HTERT RPE-1 (cell line): ENCODE data around the gene MT1X.

Experiments
- in situ Hi-C: fragments of 300-500 bp; cut with MboI; formaldehyde crosslinking; loops from 4 replicates; pipeline ENCODE4 v1.14.3; 2020; ENCODE audit warnings: low sequenced_read_pairs

MT1X gene

GRCh38 chr16:56681939-56682702 is at the start of gene MT1X:
Gene MT1X (plus strand): TSS chr16:56682470. CDS start chr16:56682541, 71 bp downstream.
- in situ Hi-C loops = no loop called here

GRCh38 chr16:56632848-56633365 is 49.4 kb upstream of the MT1X start:
- in situ Hi-C loops = no loop called here

DNA sequence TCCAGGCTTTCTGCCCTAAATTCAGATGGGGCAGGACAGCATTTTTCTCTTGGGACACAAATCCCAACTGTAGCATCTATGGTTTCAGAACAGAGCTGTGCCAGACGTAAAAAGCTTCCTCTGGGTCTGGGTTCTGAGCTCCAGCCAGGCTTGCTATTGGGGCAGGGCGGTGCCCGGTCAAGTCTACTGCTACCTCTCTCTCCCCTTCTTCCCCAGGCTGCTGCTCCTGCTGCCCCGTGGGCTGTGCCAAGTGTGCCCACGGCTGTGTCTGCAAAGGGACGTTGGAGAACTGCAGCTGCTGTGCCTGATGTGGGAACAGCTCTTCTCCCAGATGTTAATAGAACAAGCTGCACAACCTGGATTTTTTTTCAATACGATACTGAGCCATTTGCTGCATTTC is 48.7 kb upstream of the MT1X start:
- in situ Hi-C loops = no loop called here

GRCh38 chr16:56634715-56635440 is 47.4 kb upstream of the MT1X start:
- in situ Hi-C loops = no loop called here

GRCh38 chr16:56635441-56635967 is 46.8 kb upstream of the MT1X start:
- in situ Hi-C loops = no loop called here

- in situ Hi-C loops = no loop called here
These were observed 45.5 kb upstream of the MT1X start for GRCh38 chr16:56636616-56637413.

- in situ Hi-C loops = no loop called here
These were observed 44.2 kb upstream of the MT1X start, which contains the start of gene MT1A for GRCh38 chr16:56637814-56638750. Gene MT1A (plus strand): TSS chr16:56638666. CDS start chr16:56638739, 73 bp downstream.

- in situ Hi-C loops = no loop called here
These were observed 43.2 kb upstream of the MT1X start for GRCh38 chr16:56639045-56639444.

DNA sequence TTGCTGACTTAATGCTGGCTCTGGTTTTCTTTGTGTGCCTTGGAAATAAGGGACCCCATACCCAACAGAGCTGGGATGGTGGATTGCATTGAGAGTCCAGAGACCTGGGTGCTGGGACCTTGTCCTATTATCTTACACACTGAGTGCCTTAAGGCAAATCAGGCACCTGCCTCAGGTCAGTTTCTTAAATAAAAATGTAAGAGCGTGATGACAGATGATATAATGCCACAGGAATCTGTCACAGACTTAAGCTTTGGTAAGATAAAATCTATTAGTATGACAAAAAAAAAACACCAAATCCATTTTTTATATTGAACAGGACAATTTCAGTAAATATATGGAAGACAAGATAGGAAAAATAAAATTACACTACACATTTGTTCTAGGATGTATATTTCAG is 42.2 kb upstream of the MT1X start:
- in situ Hi-C loops = no loop called here

DNA sequence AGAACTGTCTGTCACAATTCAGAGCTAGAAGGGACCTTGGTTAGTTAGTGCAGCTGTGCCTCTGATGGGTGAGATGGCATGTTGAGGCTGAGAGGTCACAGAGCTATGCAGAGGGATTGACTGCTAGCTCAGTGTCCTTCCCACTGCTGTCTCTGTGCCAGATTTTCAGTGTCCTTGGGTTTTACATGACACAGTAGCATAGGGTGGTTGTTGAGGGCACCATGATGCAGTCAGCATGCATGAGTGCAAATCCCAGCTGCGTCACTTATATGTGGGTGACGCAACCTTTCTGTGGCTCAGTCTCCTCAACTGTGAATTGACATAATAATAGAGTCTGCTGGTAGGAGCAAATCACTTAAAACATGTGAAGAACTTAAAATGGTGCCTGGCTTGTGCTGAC is 41.1 kb upstream of the MT1X start:
- in situ Hi-C loops = no loop called here

GRCh38 chr16:56643080-56643778 is 39.0 kb upstream of the MT1X start:
- in situ Hi-C loops = no loop called here

DNA sequence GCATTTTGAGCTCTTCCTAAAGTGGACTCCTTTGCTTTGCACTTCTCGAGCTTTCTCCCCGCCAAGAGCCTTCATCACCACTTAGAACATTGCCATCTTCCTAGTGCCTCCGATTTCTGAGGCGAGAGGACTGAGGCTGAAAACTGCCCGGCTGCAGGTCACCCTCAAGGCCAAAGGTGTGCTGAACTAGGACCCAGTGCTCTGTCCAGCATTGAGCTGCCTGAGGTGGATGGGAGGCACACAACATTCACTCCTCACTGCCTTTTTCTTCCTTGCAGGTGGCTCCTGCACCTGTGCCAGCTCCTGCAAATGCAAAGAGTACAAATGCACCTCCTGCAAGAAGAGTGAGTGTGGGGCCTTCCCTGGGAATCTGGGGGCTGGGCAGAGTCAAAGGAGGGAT is 38.4 kb upstream of the MT1X start:
- in situ Hi-C loops = no loop called here

DNA sequence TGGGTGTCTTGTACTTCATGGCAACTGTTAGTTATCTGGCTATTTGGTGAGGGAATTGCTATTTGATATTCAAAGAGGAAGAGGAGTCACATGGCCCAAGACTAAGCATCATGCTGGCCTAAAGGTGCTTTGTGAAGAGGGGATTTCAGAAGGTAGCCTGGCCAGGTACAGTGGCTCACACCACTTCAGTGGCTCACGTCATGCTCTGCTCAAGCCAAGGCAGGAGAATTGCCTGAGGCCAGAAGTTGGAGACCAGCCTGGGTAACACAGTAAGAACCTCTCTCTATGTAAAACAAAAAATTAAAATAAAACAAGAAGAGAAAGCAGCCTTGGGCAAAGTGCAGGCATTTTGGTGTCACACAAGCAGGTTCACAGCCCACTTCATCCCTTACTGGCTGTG is 37.0 kb upstream of the MT1X start:
- in situ Hi-C loops = no loop called here

- in situ Hi-C loops = no loop called here
These were observed 36.4 kb upstream of the MT1X start for GRCh38 chr16:56645838-56646237.

DNA sequence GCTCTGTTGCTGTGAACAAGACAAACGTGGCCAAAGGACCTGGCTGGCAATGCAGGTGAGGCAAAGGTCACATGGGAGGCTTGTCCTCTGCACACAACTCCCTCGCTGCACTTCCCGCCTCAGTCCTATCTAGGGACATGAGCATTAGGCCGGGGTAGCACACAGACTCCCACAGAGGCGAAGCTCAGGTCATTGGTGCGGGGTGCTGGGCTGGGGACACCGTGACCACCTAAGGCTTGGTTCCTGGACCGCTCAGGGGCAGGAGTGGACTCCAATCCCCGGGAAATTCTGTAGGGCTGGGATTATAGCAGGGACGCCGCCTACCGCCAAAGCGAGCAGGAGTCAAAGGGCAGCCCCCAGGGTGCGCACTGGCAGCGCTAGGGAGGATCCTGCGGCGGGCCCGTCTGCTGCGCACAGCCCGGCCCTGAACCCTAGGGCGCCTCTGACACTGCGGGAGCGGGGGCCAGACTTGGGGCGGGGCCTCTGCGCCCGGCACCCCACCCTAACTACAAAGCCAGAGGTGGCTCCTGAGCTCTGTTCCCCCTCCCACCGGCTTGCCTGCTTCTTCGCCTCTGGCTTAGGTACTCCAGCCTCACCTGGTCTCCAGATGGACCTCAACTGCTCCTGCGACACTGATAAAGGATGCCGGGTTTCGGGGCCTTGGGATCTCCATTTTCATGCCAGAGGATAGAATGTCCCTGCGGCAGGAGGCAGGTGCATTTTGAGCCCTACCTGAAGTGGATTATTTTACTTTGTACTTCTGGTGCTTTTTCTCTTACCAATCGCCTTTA is 34.4 kb upstream of the MT1X start:
- in situ Hi-C loops = no loop called here

- in situ Hi-C loops = no loop called here
These were observed 33.0 kb upstream of the MT1X start for GRCh38 chr16:56649271-56649670.

DNA sequence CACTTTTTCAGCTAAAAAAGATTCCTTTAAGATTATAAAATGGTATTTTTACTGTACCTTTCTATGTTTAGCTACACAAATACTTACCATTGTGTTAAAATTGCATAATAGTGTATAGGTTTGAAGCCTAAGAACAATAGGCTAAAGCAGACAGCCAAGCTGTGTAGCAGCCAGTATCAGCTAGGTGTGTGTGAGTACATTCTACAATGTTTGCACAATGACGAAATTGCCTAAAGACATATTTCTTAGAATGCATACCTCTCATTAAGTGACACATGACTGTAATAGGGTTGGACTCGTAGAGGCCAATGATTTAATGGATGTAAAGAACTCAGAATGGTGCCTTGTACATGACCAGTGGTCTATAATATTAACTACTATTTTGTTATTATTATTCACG is 32.5 kb upstream of the MT1X start:
- in situ Hi-C loops = no loop called here

DNA sequence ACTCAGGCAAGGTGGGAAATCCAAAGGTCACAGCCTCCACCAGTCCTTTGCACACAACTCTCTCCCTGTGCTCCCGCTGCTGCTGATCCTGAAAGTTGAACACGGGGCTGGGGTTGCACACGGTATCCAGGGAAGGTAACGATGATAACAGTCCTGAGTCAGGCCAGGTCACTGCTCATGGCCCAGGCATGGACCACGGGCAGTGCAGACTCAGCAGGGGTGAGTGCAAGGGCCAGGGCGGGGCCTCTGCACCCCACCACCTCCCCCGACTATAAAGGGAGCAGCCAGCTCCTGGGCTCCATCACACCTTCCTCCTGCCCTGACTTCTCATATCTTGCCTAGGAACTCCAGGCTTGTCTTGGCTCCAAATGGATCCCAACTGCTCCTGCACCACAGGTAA is 30.7 kb upstream of the MT1X start, which contains the start of gene MT1B:
TSS of gene MT1B (plus strand) at position 301 of the 400 bp plus-strand sequence. CDS start at position 369, 68 bp downstream.
- in situ Hi-C loops = no loop called here
